WTC11 (cell line): ENCODE data around the gene NECAB3.

Experiments
- CTCF ChIP-seq: fragments of 200-600 bp; IDR thresholded peaks from 2 replicates; pipeline ENCODE4 v1.8.0; 2022; ENCODE audit warnings: antibody characterized with exemption
- JUN ChIP-seq: sonication (generic); formaldehyde crosslinking; IDR thresholded peaks from 2 replicates; pipeline ENCODE4 v1.8.0; 2023; ENCODE audit warnings: mild to moderate bottlenecking, missing genetic modification reagents
- MAX ChIP-seq: sonication (generic); formaldehyde crosslinking; IDR thresholded peaks from 2 replicates; pipeline ENCODE4 v1.8.0; 2022; ENCODE audit warnings: mild to moderate bottlenecking, missing genetic modification reagents
- NFATC4 ChIP-seq: fragments of 250-450 bp; sonication (Bioruptor Pico); IDR thresholded peaks from 2 replicates; pipeline ENCODE4 v1.9.0; 2021; ENCODE audit warnings: mild to moderate bottlenecking
- NFYB ChIP-seq: sonication (generic); formaldehyde crosslinking; conservative IDR thresholded peaks from 2 replicates; pipeline ENCODE4 v1.8.0; 2022; ENCODE audit warnings: low read depth, missing genetic modification reagents
- NR2C2 ChIP-seq: sonication (generic); formaldehyde crosslinking; IDR thresholded peaks from 2 replicates; pipeline ENCODE4 v1.8.0; 2022; ENCODE audit warnings: mild to moderate bottlenecking, missing genetic modification reagents
- TCF7 ChIP-seq: sonication (generic); formaldehyde crosslinking; IDR thresholded peaks from 2 replicates; pipeline ENCODE4 v1.8.0; 2022; ENCODE audit warnings: mild to moderate bottlenecking, low read depth, missing genetic modification reagents, moderate library complexity

- TF ChIP-seq CTCF (no peak), TCF7 (no peak), NFYB (CRISPR knock-in tag) (no peak), MAX (CRISPR knock-in tag) (no peak), NR2C2 (CRISPR knock-in tag) (no peak), JUN (no peak), NFATC4 (no peak)
These were observed 15.7 kb downstream of the NECAB3 start for GRCh38 chr20:33658510-33658909.
